Loucy (cell line): Measurements from ENCODE around the gene HACD4.

Experiments
- EZH2phosphoT487 ChIP-seq: fragments of 200-600 bp; IDR thresholded peaks from 2 replicates; pipeline ENCODE4 v1.6.1; 2018; ENCODE audit warnings: antibody characterized with exemption, mild to moderate bottlenecking, moderate library complexity, borderline replicate concordance
- TF ChIP-seq, protein P1 (sequence below): fragments of 200-600 bp; sonication (generic); conservative IDR thresholded peaks from 2 replicates; pipeline ENCODE4 v1.5.1; 2014; ENCODE audit warnings: mild to moderate bottlenecking, antibody characterized with exemption, low read length

GRCh38 chr9:21053851-21054250, 22.4 kb upstream of the HACD4 start:
- TF ChIP-seq, protein P1, sequence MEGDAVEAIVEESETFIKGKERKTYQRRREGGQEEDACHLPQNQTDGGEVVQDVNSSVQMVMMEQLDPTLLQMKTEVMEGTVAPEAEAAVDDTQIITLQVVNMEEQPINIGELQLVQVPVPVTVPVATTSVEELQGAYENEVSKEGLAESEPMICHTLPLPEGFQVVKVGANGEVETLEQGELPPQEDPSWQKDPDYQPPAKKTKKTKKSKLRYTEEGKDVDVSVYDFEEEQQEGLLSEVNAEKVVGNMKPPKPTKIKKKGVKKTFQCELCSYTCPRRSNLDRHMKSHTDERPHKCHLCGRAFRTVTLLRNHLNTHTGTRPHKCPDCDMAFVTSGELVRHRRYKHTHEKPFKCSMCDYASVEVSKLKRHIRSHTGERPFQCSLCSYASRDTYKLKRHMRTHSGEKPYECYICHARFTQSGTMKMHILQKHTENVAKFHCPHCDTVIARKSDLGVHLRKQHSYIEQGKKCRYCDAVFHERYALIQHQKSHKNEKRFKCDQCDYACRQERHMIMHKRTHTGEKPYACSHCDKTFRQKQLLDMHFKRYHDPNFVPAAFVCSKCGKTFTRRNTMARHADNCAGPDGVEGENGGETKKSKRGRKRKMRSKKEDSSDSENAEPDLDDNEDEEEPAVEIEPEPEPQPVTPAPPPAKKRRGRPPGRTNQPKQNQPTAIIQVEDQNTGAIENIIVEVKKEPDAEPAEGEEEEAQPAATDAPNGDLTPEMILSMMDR = no peak
- no peak for TF ChIP-seq EZH2phosphoT487
